Progenitor cell of endocrine pancreas (in vitro differentiated cells): Measurements from ENCODE around the gene RELA. TPM values are rescaled to one million over a fixed set of nuclear protein-coding genes. Genes with fewer than 3 reads are reported as not detected.

Experiments
- DNase-seq: peaks from one replicate; pipeline ENCODE4 v3.0.0; 2021; ENCODE audit warnings: low spot score; ENCODE audit not compliant: unreplicated experiment
- H3K27ac Mint-ChIP-seq: 2 replicates; pipeline ENCODE4 v1.8.0; 2021; ENCODE audit warnings: mild to moderate bottlenecking, moderate library complexity, mixed read lengths
- H3K27me3 Mint-ChIP-seq: 2 replicates; pipeline ENCODE4 v1.8.0; 2021; ENCODE audit warnings: mixed read lengths
- H3K36me3 Mint-ChIP-seq: 2 replicates; pipeline ENCODE4 v1.8.0; 2022; ENCODE audit warnings: mixed read lengths; ENCODE audit not compliant: insufficient read depth
- H3K4me1 Mint-ChIP-seq: 2 replicates; pipeline ENCODE4 v1.8.0; 2021; ENCODE audit warnings: low read depth, mixed read lengths
- H3K4me3 Mint-ChIP-seq: 2 replicates; pipeline ENCODE4 v1.8.0; 2021; ENCODE audit warnings: low read depth, mild to moderate bottlenecking, moderate library complexity, mixed read lengths
- H3K9me3 Mint-ChIP-seq: 2 replicates; pipeline ENCODE4 v1.8.0; 2021; ENCODE audit warnings: low read depth, mixed read lengths
- total RNA-seq: library from RNA; stranded (reverse); gene quantifications from 2 replicates; pipeline ENCODE4 v1.2.1, GENCODE V29; 2021
- TF ChIP-seq, protein P1 (sequence below): fragments of 200-600 bp; sonication (generic); IDR thresholded peaks from one replicate; pipeline ENCODE4 v1.5.0; 2021; ENCODE audit warnings: antibody characterized with exemption, mild to moderate bottlenecking; ENCODE audit not compliant: unreplicated experiment

RELA gene
- total RNA-seq, 1 donor from 2014 or later = 54.5 TPM

DNA sequence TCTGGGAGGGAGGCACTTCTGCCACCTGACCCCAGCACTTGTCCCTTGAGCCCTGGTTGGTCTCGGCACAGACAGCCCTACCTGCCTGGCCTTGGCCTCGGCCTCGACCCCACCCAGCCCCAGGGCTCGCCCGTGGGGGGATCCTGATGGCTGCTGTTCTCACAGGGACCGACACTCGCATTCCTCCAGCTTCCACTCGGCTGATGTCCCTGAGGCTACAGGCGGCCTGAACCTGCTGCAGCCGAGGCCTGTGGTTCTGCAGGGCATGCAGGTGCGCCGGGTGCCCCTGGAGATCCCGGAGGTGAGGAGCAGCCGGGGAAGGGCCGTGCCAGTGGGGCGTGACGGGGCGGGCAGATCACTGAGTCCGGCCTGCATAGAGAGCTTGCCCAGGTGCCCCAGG lies 42.0 kb downstream of the RELA start:
- H3K4me3 Mint-ChIP-seq = no peak overlapping the region
- TF ChIP-seq, protein P1, sequence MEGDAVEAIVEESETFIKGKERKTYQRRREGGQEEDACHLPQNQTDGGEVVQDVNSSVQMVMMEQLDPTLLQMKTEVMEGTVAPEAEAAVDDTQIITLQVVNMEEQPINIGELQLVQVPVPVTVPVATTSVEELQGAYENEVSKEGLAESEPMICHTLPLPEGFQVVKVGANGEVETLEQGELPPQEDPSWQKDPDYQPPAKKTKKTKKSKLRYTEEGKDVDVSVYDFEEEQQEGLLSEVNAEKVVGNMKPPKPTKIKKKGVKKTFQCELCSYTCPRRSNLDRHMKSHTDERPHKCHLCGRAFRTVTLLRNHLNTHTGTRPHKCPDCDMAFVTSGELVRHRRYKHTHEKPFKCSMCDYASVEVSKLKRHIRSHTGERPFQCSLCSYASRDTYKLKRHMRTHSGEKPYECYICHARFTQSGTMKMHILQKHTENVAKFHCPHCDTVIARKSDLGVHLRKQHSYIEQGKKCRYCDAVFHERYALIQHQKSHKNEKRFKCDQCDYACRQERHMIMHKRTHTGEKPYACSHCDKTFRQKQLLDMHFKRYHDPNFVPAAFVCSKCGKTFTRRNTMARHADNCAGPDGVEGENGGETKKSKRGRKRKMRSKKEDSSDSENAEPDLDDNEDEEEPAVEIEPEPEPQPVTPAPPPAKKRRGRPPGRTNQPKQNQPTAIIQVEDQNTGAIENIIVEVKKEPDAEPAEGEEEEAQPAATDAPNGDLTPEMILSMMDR = no peak
- H3K27me3 Mint-ChIP-seq = no peaks in the 10 kb centered on the region
- H3K36me3 Mint-ChIP-seq = peaks cover 6% of the 10 kb centered on the region
- H3K4me1 Mint-ChIP-seq = peaks cover 8% of the 10 kb centered on the region
- no peak for DNase-seq
- no peaks in the 10 kb centered on the region for H3K9me3 Mint-ChIP-seq
- no peak overlapping the region for H3K27ac Mint-ChIP-seq

DNA sequence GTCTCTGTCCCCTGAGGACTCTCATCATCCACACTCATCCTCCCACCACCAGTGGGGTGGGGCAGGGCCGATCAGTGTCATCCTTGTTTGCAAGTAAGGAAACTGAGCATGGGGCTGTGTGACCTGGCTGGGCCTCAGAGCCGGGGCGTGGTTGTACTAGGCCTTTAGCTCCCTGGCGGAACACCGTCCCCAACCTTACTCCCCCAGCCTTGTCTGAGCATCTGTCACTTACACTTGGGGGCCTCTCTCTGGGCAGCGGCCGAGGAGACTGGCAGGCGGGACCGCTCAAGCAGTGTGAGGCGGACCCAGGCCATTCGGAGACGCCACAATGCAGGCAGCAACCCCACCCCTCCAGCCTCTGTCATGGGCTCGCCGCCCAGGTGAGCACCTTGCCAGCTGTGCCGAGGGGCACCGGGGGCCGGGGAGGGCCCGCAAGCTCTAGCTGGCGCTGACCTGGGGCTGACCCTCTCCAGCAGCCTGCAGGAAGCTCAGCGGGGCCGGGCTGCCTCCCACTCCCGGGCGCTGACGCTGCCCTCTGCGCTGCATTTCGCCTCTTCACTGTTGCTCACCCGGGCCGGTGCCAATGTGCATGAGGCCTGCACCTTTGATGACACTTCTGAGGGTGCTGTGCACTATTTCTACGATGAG lies 43.3 kb downstream of the RELA start:
- no peak for DNase-seq
- Mint-ChIP-seq H3K27me3 (no peaks in the 10 kb centered on the region), H3K9me3 (no peaks in the 10 kb centered on the region), H3K27ac (no peak overlapping the region), H3K4me3 (no peak overlapping the region), H3K4me1 (peaks cover 8% of the 10 kb centered on the region), H3K36me3 (peaks cover 6% of the 10 kb centered on the region)
- TF ChIP-seq, protein P1 = no peak

DNA sequence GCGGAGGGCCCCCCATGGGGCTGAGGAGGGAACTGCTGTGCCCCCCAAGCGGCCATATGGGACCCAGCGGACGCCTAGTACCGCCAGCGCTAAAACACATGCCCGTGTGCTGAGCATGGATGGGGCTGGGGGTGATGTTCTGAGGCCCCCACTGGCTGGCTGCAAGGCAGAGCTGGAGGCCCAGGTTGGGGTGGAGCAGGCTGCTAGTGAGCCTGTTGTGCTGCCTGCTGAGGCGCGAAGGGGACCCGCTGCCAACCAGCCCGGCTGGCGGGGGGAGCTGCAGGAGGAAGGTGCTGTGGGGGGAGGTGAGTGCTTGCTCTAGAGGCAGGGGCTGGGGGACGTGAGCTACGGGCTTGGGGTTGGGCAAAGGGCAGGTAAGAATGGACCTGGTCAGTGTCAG lies 44.0 kb downstream of the RELA start:
- Mint-ChIP-seq H3K9me3 (no peaks in the 10 kb centered on the region), H3K4me1 (peaks cover 8% of the 10 kb centered on the region), H3K4me3 (no peak overlapping the region), H3K36me3 (peaks cover 6% of the 10 kb centered on the region), H3K27ac (no peak overlapping the region), H3K27me3 (no peaks in the 10 kb centered on the region)
- DNase-seq = no peak
- TF ChIP-seq, protein P1 = no peak

GRCh38 chr11:65617990-65618751 lies 44.5 kb downstream of the RELA start:
- Mint-ChIP-seq H3K27me3 (no peaks in the 10 kb centered on the region), H3K4me3 (no peak overlapping the region), H3K9me3 (no peaks in the 10 kb centered on the region), H3K36me3 (peaks cover 6% of the 10 kb centered on the region), H3K27ac (no peak overlapping the region), H3K4me1 (peaks cover 10% of the 10 kb centered on the region)
- no peak for DNase-seq
- TF ChIP-seq, protein P1 = no peak

GRCh38 chr11:65617136-65617850 lies 45.4 kb downstream of the RELA start:
- peak overlapping the region; percentile 96 for H3K4me3 Mint-ChIP-seq
- no peak for DNase-seq
- TF ChIP-seq, protein P1 = no peak
- H3K27ac Mint-ChIP-seq = peak overlapping the region; percentile 79
- no peaks in the 10 kb centered on the region for H3K27me3 Mint-ChIP-seq
- H3K9me3 Mint-ChIP-seq = no peaks in the 10 kb centered on the region
- H3K4me1 Mint-ChIP-seq = peaks cover 13% of the 10 kb centered on the region
- peaks cover 5% of the 10 kb centered on the region for H3K36me3 Mint-ChIP-seq
